SK-N-DZ (cell line): ENCODE data around the gene TMEM59.
A peak's percentile ranks its signal among the peaks of the same experiment; 100 is the strongest.
"Not testable (repeated sequence)": the region's sequence is repeated elsewhere in the genome, so short reads cannot be mapped to it uniquely, and the experiment has no call there.

ENCODE experiments used
- DNase-seq: peaks from one replicate; pipeline ENCODE4 v3.0.0-alpha.2; 2015; ENCODE audit warnings: low spot score

TMEM59 gene

GRCh38 chr1:54053745-54054437 lies 887 bp upstream of the TMEM59 start:
- DNase-seq = no peak

- DNase-seq = peak; percentile 43
Measured at GRCh38 chr1:54052431-54052933, 522 bp downstream of the TMEM59 start.

- no peak for DNase-seq
Measured at GRCh38 chr1:54051933-54052430, 1.0 kb downstream of the TMEM59 start.

GRCh38 chr1:54050435-54050834 lies 2.6 kb downstream of the TMEM59 start:
- DNase-seq = not testable (repeated sequence)

GRCh38 chr1:54047384-54048305 lies 5.4 kb downstream of the TMEM59 start:
- DNase-seq = no peak

- no peak for DNase-seq
Measured at GRCh38 chr1:54046671-54047383, 6.2 kb downstream of the TMEM59 start.

GRCh38 chr1:54045496-54045895 lies 7.5 kb downstream of the TMEM59 start:
- no peak for DNase-seq

GRCh38 chr1:54041806-54042205 lies 11.2 kb downstream of the TMEM59 start:
- no peak for DNase-seq

- DNase-seq = no peak
Measured at GRCh38 chr1:54037476-54037875, 15.5 kb downstream of the TMEM59 start.

GRCh38 chr1:54028306-54029251 lies 24.4 kb downstream of the TMEM59 start:
- DNase-seq = no peak

GRCh38 chr1:54027848-54028247 lies 25.2 kb downstream of the TMEM59 start:
- DNase-seq = no peak

GRCh38 chr1:54024811-54025210 lies 28.2 kb downstream of the TMEM59 start:
- not testable (repeated sequence) for DNase-seq

GRCh38 chr1:54024358-54024757 lies 28.6 kb downstream of the TMEM59 start:
- peak; percentile 52 for DNase-seq

- DNase-seq = peak; percentile 64
Measured at GRCh38 chr1:54019562-54020176, 33.3 kb downstream of the TMEM59 start.

- DNase-seq = no peak
Measured at GRCh38 chr1:54018635-54019034, 34.4 kb downstream of the TMEM59 start.

- DNase-seq = no peak
Measured at GRCh38 chr1:54017979-54018378, 35.0 kb downstream of the TMEM59 start, which contains the start of gene LDLRAD1. Gene LDLRAD1, minus strand, starts transcription at chr1:54018186. Its CDS starts 74 bp downstream, at chr1:54018112.

GRCh38 chr1:54016343-54017282 lies 36.4 kb downstream of the TMEM59 start:
- DNase-seq = no peak

- no peak for DNase-seq
Measured at GRCh38 chr1:54014009-54014629, 38.9 kb downstream of the TMEM59 start.
